Fibroblast of villous mesenchyme (primary cell): Measurements from ENCODE around the gene SSU72. TPM values are rescaled to one million over a fixed set of nuclear protein-coding genes. Genes with fewer than 3 reads are reported as not detected.
"Not testable (repeated sequence)": the region's sequence is repeated elsewhere in the genome, so short reads cannot be mapped to it uniquely, and the experiment has no call there.

Experiments used
- DNase-seq: peaks from one replicate; pipeline ENCODE4 v3.0.0-alpha.2; 2010; ENCODE audit warnings: low read depth
- H3K4me3 ChIP-seq: 2 replicates; pipeline ENCODE4 v1.5.1; 2011; ENCODE audit warnings: low read depth, mild to moderate bottlenecking, low read length
- total RNA-seq: library from RNA; depleted of rRNA; stranded (reverse); fragments of >200 nt; gene quantifications from 2 replicates; pipeline ENCODE4 v1.2.3, GENCODE V29; 2012
- TF ChIP-seq, protein P1 (sequence below): IDR thresholded peaks from 2 replicates; pipeline ENCODE4 v1.5.1; 2012; ENCODE audit warnings: low read depth, mild to moderate bottlenecking, low read length; ENCODE audit not compliant: insufficient read depth

SSU72 gene
- total RNA-seq, 1 donor: 58.7 TPM

DNA sequence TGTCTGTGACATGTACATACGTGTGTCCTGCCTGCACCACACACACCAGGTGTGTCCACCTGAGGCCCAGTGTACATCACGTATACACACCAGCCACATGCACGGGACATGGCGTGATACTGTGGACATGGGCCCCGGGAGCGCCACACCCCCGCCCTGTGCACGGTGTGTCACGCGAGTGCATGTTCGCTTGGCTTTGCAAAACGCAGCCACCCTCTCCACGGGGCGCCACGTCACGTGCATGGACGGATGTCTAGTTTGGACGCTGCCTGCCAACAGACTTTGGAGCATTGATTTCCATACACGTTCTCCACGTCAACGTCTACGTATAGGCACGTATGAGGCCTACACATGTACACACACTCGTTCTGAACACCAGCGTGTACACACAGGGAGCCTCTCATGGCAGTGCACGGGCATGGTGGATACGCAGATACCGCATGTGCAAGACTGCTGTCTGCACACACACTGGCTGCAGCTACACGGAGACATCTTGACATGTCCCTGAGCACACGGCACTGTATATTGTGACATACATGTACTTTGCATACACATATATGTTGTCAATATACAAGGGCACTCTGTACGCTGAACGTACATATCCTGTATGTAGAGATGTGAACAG is 36.9 kb downstream of the SSU72 start:
- TF ChIP-seq, protein P1, sequence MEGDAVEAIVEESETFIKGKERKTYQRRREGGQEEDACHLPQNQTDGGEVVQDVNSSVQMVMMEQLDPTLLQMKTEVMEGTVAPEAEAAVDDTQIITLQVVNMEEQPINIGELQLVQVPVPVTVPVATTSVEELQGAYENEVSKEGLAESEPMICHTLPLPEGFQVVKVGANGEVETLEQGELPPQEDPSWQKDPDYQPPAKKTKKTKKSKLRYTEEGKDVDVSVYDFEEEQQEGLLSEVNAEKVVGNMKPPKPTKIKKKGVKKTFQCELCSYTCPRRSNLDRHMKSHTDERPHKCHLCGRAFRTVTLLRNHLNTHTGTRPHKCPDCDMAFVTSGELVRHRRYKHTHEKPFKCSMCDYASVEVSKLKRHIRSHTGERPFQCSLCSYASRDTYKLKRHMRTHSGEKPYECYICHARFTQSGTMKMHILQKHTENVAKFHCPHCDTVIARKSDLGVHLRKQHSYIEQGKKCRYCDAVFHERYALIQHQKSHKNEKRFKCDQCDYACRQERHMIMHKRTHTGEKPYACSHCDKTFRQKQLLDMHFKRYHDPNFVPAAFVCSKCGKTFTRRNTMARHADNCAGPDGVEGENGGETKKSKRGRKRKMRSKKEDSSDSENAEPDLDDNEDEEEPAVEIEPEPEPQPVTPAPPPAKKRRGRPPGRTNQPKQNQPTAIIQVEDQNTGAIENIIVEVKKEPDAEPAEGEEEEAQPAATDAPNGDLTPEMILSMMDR: no peak
- no peak overlapping the region for H3K4me3 ChIP-seq
- DNase-seq: no peak

DNA sequence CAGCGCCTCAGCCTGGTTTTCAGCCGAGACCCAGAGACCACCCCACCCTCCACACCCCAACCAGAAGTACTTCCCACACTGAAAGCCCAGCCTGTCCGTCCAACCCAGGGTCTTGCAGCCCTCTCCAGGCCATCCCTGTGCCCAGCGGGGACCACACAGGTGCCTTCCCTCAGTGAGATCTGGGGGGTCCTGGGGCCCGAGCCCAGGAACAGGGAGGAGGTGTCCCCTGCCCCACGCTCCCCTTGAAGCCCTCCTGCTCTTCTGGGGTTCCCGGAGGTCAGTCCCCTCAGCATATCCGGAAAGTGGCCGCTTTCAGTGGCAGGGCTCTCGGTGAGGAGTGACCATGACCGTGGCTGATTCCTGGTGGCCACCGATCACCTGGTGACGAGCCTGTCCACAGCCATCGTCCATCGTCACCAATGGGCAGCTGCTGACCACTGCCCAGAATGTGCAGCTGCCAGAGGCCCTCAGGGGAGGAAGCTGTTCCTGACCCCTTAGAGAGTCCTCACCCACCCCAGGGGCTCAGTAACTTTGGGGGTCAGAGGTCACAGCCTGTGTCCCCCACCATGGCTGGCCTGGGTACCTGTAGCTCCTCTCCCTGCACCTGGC is 37.6 kb downstream of the SSU72 start:
- TF ChIP-seq, protein P1: no peak
- DNase-seq: no peak
- H3K4me3 ChIP-seq: no peak overlapping the region

DNA sequence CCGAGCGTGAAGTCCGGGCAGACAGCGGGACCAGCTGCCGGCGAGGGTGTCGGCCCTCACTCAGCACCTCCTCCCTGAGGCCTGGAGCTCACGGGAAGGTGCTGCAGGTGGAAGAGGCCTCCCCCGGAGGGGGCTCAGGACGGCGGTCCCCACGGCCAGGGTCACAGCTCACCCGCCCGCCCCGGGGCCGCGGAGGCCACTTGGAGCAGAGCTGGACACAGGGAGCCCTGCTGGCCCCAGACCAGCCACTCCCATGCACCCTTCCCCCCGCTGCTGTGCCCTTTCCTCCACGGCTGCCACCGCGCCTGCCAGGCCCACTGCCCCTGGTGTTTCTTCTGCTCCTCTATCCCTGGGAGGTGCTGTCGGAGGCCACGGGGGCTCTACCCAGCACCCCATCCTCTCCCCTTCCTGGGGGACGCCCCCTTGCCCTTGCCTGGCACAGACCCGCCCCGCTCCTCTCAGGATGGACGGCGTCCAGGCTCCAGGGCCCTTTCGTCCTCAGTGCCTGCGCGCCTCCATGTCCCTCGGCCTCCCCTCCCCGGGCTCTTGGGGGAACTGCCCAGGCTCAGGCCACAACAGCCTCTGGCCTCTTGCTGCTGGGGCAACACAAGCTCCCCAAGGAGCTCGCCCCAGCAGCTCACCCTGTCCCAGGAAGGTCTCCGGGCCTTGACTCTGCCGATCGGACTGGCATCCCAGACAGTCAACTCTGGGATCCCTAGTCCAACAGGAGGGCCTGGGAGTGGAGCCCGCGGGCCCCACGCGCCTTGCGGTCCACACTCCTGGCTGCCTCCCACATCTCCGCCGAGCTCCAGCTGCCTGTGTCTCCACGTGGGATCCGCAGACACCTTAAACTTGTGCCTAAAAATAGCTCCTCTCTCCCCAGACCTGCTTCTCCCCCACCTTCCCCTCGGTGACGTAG is 38.4 kb downstream of the SSU72 start:
- TF ChIP-seq, protein P1: no peak
- no peak overlapping the region for H3K4me3 ChIP-seq
- no peak for DNase-seq

DNA sequence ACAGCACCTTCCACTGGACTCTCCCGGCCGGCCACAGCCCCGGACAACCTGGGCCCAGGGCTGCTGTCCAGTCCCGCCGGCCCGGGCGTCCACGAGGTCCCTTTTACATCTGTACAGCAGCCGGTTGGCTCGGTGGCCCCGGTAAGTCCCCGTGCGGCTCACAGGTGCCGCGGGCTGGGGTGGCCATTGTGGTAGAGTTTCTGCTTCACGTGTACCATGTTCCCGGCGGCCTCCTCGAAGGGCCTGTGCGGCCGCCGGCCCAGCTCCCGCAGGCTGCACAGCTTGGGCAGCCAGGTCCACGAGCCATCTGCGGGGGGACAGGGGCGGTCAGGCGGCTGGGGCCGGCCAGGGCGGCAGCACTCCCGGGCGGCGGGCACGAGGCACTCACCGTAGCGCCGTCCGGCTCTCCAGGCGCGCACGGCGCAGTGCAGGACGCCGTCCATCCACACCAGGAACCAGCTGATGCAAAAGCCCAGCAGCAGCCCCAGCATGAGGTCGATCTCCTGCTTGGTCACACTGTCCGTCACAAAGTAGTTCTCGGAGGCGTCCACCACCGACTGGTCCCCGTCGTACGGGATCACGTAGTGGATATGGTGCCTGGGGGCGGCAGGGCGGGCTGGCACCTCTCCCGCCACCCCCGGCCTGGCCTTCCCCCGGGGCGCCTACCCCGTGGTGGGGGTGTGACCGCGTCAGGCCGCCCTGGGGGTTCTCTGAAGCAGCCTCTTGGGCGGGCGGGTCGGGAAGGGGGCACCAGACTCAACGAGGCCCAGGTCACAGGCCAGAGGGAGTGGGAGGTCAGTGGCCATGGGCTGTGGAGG is 39.3 kb downstream of the SSU72 start:
- no peak overlapping the region for H3K4me3 ChIP-seq
- TF ChIP-seq, protein P1: no peak
- no peak for DNase-seq

DNA sequence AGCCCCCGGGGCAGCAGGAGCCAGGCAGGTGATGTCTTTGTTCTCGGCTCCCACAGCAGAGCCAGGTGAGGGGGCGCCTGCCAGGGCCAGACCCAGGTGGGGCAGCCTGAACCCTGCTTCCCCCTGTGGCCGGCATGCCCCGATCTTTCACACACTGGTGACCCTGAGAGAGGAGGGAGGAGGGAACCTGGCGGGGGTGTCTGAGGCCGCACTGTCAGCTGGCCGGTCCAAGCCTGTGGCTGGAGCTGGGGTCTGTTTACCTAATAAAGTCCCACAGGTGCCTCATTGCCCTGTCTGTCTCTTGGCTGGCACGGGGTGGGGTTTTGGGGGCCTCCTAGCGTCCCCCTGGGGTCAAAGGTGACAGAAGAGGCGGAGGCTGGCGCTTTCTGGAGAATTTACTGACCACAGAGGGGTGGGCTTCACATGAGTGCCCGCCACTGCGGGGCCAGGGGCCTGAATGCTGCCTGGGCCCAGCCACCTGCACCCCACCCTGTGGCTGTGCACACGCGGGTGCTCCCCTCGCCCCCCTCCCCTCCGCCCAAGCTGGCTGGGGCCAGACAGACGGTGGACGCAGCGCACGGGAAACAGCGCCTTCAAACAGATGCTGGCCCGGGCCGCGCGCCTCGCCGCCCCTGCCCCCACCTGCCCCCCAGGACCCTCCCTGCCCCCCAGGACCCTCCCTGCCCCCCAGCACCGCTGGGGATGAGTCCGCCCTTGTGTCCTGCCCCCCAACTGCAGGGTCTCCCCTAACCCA is 40.1 kb downstream of the SSU72 start:
- TF ChIP-seq, protein P1: no peak
- DNase-seq: no peak
- H3K4me3 ChIP-seq: no peak overlapping the region

DNA sequence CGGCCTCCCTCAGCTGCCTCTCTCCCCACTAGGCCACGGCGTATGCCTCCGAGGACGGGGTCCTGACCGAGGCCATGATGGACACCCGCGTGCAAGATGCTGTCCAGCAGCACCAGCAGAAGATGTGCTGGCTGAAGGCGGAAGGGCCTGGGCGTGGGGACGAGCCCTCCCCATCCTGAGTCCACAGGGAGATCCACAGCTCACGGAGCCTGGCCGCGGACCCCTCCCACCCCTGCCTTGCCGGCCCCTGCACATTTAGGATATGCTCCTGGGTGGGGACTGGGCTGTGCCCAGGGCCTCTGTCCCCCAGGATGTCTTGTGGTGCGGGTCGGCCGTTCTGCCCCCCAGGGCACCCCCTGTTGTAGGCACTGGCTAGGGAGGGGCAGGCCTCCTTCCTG is 40.8 kb downstream of the SSU72 start:
- DNase-seq, H3K4me3 ChIP-seq: not testable (repeated sequence)

DNA sequence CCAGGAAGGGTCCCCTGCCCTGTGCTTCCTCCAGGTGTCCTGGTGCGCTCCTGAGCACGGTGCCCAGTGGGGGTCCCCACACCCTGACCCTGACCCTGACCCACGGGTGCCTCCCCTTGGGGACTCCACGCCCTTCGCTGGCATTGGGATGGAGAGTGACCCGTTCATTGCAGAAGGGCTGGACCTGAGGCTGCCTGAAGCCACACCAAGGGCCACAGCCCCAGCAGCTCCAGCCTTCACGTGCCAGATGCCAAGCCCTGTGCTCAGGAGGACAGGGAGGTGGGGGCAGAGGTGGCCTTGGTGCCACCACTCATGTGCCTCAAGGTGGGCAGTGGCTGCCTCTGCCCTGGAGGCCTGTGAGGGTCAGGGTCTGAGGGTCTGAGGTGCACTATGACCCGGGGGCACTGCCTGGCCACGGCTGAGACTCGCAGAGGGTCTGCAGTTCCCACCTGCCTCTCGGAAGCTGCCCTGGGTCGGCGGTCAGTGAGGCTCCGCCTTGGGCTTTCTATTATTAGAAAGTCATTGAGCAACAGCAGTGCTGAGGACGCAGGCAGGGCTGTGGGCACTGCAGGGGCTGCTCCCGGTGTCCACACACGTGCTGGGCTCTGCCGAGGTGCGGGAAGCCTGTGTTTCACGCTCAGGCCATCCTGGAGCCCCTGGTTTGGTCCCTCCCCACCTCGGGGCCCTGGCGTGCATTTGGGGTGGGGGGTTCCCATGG is 41.3 kb downstream of the SSU72 start:
- DNase-seq, H3K4me3 ChIP-seq: not testable (repeated sequence)
